Kidney (tissue), 14 donors: ENCODE results near the gene CCDC87. TPM values are rescaled to one million over a fixed set of nuclear protein-coding genes. Genes with fewer than 3 reads are reported as not detected.

Experiments used
- DNase-seq, 5 donors: peaks; one replicate each; pipeline ENCODE4 v3.0.0-alpha.2; 2013 to 2020
- FAIRE-seq: peaks from 2 replicates; lab custom pipeline; 2012; peaks lifted over from hg19 to GRCh38; lab: Jason Lieb, UNC
- H3K27ac ChIP-seq, 2 donors: one replicate each; pipeline ENCODE4 v1.7.0; 2013; ENCODE audit warnings: low read depth in 2 of 2, low read length in 2 of 2, inconsistent platforms in 1 of 2
- H3K27me3 ChIP-seq: one replicate; pipeline ENCODE4 v1.7.1; 2013; ENCODE audit warnings: low read length, inconsistent platforms; ENCODE audit not compliant: control insufficient read depth, insufficient read depth
- H3K36me3 ChIP-seq, 3 donors: one replicate each; pipeline versions ENCODE4 v1.7.0 to v1.7.1; 2013; ENCODE audit warnings: low read length in 3 of 3, control low read depth in 1 of 3, inconsistent platforms in 1 of 3; ENCODE audit not compliant: insufficient read depth in 3 of 3, control insufficient read depth in 2 of 3
- H3K4me1 ChIP-seq, 3 donors: one replicate each; pipeline versions ENCODE4 v1.7.0 to v1.7.1; 2013; ENCODE audit warnings: low read length in 3 of 3, inconsistent platforms in 1 of 3, low read depth in 1 of 3; ENCODE audit not compliant: control insufficient read depth in 2 of 3, insufficient read depth in 2 of 3
- H3K4me3 ChIP-seq, 3 donors: one replicate each; pipeline versions ENCODE4 v1.7.0 to v1.8.1; 2013; ENCODE audit warnings: low read length in 3 of 3, control low read depth in 1 of 3, inconsistent platforms in 1 of 3
- H3K9ac ChIP-seq, 3 donors: one replicate each; pipeline versions ENCODE4 v1.7.0 to v1.7.1; 2013; ENCODE audit warnings: low read length in 3 of 3, control low read depth in 1 of 3, inconsistent platforms in 1 of 3
- H3K9me3 ChIP-seq, 3 donors: one replicate each; pipeline versions ENCODE4 v1.7.0 to v1.7.1; 2013; ENCODE audit warnings: low read length in 3 of 3, control low read depth in 1 of 3, inconsistent platforms in 1 of 3; ENCODE audit not compliant: control insufficient read depth in 2 of 3, insufficient read depth in 1 of 3
- intact Hi-C: fragments of 100-400 bp; cut with DNase I; formaldehyde crosslinking; loops from one replicate; pipeline ENCODE4 v1.11.1; 2022
- polyA plus RNA-seq: library from polyadenylated mRNA; stranded (reverse); fragments of 350-450 nt; fragmentation: Illumina TruSeq; extraction: RNeasy Lipid Tissue Mini Kit (QIAGEN cat#74804); gene quantifications from one replicate; pipeline ENCODE4 v1.2.3, GENCODE V29; 2014; ENCODE audit warnings: low read depth, low replicate concordance; ENCODE audit not compliant: insufficient read depth
- total RNA-seq: library from RNA; stranded (reverse); fragmentation: NEBNext Ultra II Directional; extraction: Animal tissue kit (Norgen Biotek cat#: 25700); gene quantifications from one replicate; pipeline ENCODE4 v1.2.1, GENCODE V29; 2021
- TF ChIP-seq, protein P1 (sequence below): IDR thresholded peaks from 3 replicates; pipeline ENCODE4 v1.5.1; 2012; ENCODE audit warnings: mild to moderate bottlenecking, moderate library complexity, borderline replicate concordance; ENCODE audit not compliant: insufficient read depth; ENCODE audit errors: extremely low read depth
- donor health status: control.
- donor health status: control.
- donor health status: control.
- donor health status: control.
- donor health status: control.
- donor health status: DM: yes; HTN: yes; CAD: no.
- donor health status: Normal renal cell carcinoma (clear cell type).

CCDC87 gene
- total and polyA plus RNA-seq, 2 donors from 2014 or later, result 0.13 to 1.0 TPM

DNA sequence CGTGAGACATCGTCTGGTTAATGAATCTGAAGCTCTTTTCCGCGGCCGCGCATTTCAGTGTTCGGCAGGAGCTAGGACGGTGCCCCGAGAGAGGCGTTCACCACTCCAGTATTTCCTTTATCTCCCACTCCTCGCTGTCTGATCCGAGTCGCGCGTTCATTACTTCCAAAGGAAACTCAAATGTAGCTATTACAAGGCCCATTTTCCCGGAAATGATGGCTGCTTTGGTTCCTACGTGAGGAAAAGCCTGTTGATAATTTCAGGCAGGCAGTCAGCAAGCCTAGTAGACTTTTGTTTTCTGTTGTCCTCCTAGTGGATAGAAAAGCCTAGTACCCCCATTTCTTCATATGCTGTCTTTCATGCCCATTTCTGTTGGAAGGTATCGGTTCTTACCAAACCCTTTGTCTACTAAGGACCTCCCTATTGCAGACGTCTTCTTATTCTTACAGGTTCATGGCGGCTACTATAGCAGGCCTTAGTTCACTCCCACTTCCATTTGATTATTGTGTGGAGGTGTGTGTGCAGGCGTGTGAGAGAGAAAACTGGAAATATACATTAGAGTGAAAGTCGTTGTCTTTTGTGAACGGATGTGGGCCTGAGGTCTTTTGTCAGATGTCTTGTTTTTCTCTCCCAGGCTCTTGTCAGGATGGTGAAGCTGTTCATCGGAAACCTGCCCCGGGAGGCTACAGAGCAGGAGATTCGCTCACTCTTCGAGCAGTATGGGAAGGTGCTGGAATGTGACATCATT lies 46.4 kb upstream of the CCDC87 start:
- Histone ChIP-seq H3K27me3 (no peaks in the 10 kb centered on the region), H3K9ac (peak overlapping the region; percentile 91 to 98 (median 97)), H3K27ac (peak overlapping the region; percentile 90 to 95), H3K4me1 (peaks cover 8 to 38% (median 29%) of the 10 kb centered on the region in 3 donors), H3K9me3 (no peaks in the 10 kb centered on the region), H3K4me3 (peak overlapping the region; percentile 89 to 99 (median 95)), H3K36me3 (peaks cover 6 to 20% (median 14%) of the 10 kb centered on the region in 3 donors)
- TF ChIP-seq, protein P1, sequence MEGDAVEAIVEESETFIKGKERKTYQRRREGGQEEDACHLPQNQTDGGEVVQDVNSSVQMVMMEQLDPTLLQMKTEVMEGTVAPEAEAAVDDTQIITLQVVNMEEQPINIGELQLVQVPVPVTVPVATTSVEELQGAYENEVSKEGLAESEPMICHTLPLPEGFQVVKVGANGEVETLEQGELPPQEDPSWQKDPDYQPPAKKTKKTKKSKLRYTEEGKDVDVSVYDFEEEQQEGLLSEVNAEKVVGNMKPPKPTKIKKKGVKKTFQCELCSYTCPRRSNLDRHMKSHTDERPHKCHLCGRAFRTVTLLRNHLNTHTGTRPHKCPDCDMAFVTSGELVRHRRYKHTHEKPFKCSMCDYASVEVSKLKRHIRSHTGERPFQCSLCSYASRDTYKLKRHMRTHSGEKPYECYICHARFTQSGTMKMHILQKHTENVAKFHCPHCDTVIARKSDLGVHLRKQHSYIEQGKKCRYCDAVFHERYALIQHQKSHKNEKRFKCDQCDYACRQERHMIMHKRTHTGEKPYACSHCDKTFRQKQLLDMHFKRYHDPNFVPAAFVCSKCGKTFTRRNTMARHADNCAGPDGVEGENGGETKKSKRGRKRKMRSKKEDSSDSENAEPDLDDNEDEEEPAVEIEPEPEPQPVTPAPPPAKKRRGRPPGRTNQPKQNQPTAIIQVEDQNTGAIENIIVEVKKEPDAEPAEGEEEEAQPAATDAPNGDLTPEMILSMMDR, result no peak
- FAIRE-seq, result no peak
- intact Hi-C loops, result no loop called here
- DNase-seq, result peak in 3 of 5 donors; percentile 30 to 73 (median 63)

DNA sequence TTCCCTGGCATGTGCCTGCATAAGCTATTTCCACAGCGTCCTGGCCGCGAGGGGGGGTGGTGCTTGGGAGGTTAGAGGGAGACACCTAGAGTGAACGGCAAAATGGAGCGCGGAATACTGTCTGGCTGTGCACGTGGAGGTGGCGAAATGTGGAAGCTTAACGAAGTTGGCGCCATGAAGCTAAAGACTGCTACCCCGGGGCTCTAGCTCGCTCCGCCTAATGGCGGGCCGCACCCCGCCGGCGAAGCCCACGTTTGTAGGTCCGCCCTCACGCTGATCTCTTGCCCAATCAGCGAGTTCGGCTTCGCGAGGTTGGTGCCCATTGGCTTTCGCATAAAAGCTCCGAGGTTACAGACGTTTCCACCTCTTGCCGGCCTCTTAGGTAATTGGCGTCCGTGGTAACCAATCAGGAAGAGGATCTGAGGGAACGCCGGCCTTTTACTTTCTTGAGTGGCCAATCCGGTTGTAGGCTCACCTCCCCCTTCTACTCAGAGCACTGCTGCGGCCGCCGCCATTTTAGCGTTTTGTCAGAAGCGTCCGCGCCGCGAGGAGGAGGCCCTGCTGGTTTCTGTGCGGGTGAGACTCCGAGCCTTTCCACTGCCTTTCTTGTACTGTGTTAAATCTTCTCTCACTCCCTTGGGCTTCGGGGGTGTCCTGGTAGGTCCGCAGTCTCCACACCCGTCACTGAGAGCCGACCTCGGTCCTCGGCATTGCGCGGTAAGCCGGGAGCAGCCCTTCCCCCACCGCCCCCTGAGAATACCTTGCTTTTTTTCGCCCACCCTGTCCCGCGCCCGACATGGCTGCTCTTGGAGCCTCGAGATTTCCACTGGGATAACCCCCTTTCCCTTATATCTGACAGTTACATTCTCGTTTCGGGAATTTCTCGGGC lies 45.6 kb upstream of the CCDC87 start, which contains the start of gene RBM4:
Gene RBM4 (plus strand): TSS at position 527 of the 889 bp plus-strand sequence. CDS start 1,009 bp downstream, outside the sequence.
- peak within 1 kb of the TSS; percentile 90 to 95 for H3K27ac ChIP-seq
- no peaks in the 10 kb centered on the region for H3K9me3 ChIP-seq
- intact Hi-C loops, result no loop called here
- peak; percentile 88 for FAIRE-seq
- TF ChIP-seq, protein P1, result no peak
- H3K36me3 ChIP-seq, result peaks cover 8 to 13% (median 10%) of the 10 kb centered on the region in 3 donors
- peak; percentile 98 to 100 (median 99) for DNase-seq
- H3K4me3 ChIP-seq, result peak within 1 kb of the TSS; percentile 89 to 99 (median 95)
- no peaks in the 10 kb centered on the region for H3K27me3 ChIP-seq
- H3K9ac ChIP-seq, result peak within 1 kb of the TSS; percentile 91 to 98 (median 97)
- peaks cover 8 to 30% (median 25%) of the 10 kb centered on the region in 3 donors for H3K4me1 ChIP-seq

DNA sequence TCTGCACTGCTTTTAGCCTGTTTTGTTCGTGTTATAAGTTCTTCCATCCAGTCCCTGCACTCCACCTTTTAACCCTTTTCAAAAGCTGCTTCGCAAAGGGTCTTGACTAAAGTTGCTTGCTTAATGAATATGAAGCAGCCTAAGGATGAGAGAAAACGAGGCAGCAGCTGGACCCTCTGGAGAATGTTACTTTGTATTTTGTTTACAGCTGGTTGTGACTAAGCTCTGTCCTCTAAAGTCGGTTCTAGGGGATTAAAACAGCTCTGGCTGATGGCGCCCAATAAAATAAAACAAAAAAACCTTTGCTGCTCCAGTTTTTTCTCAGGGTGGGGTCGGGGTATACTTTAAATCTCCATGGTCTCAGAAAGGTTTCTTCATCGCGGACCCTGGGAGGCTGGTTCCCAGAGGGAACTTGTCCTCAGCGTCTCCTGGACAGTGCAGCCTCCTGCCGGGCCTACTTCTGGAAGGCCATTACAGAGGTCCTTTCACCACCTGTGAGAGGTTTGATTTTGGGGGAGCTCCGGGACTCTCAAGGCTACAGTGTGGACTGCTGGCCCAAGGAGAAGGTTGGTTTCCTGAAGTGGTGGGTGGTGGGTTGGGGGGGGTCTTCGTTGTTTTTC lies 44.8 kb upstream of the CCDC87 start:
- Histone ChIP-seq H3K4me1 (peaks cover 8 to 25% (median 20%) of the 10 kb centered on the region in 3 donors), H3K27ac (peak overlapping the region; percentile 68 to 81), H3K36me3 (peaks cover 8 to 10% (median 8%) of the 10 kb centered on the region in 3 donors), H3K9me3 (no peaks in the 10 kb centered on the region), H3K4me3 (peak overlapping the region; percentile 59 to 89 (median 89)), H3K27me3 (no peaks in the 10 kb centered on the region), H3K9ac (peak overlapping the region; percentile 2 to 79 (median 44))
- FAIRE-seq (no peak), DNase-seq (peak in 1 of 5 donors; percentile 12)
- TF ChIP-seq, protein P1, result no peak
- intact Hi-C loops, result no loop called here
